Stimulated activated CD4-positive, alpha-beta T cell treated with anti-CD3 and anti-CD28 coated beads, Interleukin-15, amount 100 ng/mL, for 24 hours (primary cell): ENCODE measurements around the gene NIPAL1.
"Not testable (repeated sequence)": the region's sequence is repeated elsewhere in the genome, so short reads cannot be mapped to it uniquely, and the experiment has no call there.

Experiments
- DNase-seq: peaks from one replicate; pipeline ENCODE4 v3.0.0-alpha.2; 2020

The NIPAL1 gene

GRCh38 chr4:48016141-48017107 lies at the start of gene NIPAL1, which contains the start of gene CNGA1:
Gene NIPAL1, plus strand, starts transcription at chr4:48016772. Its CDS starts 68 bp downstream, at chr4:48016840.
Gene CNGA1, minus strand, starts transcription at chr4:48016681. Its CDS starts 63,992 bp downstream, at chr4:47952689.
- DNase-seq, result peak; percentile 88

GRCh38 chr4:47968847-47969246 lies 47.7 kb upstream of the NIPAL1 start:
- DNase-seq, result no peak

- DNase-seq, result no peak
Observed at GRCh38 chr4:47972181-47972580, 44.4 kb upstream of the NIPAL1 start.

DNA sequence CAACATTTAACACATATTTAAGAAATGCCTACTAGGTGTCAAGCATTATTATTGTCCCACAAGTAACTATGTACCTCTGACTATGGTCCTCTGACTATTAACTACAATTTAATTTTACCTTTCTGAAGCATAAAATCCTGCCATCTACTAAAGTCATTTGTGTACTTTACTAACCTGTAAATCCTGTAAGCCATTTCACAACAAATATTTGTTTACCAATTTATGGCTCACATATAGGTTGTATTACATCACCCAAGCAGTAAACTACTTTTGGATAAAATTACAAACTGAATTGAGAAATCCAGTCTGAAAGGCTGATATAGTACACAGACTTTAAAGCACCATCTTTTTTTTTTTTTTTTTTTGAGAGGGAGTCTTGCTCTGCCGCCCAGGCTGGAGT lies 43.9 kb upstream of the NIPAL1 start:
- DNase-seq, result no peak

- DNase-seq, result no peak
Observed at GRCh38 chr4:47974566-47974965, 42.0 kb upstream of the NIPAL1 start.

DNA sequence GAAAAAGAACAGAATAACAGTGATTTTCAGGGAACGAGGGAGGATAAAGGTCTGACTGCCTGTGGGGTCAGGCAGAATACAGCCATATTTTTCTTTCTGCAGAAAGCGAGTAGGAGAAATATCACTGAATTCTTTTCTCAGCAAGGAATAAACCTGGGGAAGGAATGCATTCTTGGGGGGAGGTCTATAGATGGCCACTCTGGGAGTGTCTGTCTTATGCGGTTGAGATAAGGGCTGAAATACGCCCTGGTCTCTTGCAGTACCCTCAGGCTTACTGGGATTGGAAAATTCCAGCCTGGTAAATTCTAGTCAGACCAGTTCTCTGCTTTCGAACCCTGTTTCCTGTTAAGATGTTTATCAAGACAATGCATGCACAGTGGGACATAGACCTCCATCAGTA lies 26.4 kb upstream of the NIPAL1 start:
- no peak for DNase-seq

GRCh38 chr4:47992475-47992874 lies 24.1 kb upstream of the NIPAL1 start:
- not testable (repeated sequence) for DNase-seq

DNA sequence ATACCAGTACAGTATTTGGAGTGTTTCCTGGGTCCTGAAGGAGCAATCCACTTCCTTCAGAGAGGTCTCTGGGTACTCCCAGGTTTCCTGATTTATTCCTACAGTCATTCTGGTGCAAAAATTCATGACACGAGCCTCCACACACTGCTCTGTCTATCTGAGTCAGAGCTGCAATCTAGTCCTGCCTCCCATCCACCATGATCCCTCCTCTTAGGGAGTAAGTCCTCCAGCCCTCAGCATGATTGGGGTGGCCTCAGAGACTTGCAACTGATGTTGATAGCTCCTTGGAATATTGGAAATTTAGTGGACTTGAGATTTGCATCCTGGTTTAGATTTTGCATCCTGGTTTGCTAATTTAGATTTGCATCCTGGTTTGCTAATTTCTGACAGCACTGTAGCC lies 20.6 kb upstream of the NIPAL1 start:
- no peak for DNase-seq

DNA sequence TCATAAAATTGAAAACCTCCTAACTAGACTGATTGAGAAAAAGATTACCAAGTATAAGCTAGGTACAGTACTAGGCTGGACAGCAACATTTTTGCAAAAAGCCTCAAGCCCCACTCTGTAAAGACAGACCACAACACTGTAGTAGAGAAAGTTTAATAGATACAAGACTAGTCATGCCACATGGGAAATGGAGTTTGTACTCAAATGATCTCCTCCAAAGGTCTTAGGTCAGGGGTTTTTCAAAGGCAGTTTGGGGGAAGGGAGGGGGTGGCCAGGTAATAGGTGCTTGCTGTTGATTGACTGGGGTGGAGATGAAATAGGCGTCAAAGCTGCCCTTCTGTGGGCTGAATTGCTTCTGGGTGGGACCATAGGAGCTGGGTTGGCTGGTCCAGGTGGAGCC lies 14.3 kb upstream of the NIPAL1 start:
- DNase-seq, result no peak

GRCh38 chr4:48003568-48003967 lies 13.0 kb upstream of the NIPAL1 start:
- peak; percentile 57 for DNase-seq

- DNase-seq, result no peak
Observed at GRCh38 chr4:48005781-48006180, 10.8 kb upstream of the NIPAL1 start.

DNA sequence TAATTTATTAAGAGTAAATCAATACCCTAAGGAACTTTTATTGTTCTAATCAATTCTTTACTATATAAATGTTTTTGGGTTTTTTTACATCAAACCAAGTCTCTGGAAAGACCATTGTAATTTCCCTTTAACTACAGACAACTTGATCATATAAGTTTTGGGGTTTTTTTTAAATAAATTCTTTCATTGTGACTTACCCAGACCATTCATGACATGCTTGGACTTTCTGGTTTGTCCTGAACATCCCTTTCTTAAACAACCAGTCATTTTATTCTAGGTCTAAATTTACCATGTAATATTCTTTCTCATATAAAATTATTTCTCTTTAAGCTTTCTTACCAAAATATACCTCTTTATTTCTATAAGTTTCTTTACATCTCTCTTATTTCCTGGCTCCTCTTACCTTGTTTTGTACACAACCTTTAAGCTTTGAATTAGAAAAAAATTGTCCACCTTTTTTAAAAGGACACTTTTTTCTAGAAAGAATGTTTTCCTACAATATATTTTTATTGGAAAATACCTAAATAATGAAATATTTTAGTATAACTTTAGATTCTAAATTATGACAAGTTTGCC lies 8.5 kb upstream of the NIPAL1 start:
- DNase-seq, result no peak

DNA sequence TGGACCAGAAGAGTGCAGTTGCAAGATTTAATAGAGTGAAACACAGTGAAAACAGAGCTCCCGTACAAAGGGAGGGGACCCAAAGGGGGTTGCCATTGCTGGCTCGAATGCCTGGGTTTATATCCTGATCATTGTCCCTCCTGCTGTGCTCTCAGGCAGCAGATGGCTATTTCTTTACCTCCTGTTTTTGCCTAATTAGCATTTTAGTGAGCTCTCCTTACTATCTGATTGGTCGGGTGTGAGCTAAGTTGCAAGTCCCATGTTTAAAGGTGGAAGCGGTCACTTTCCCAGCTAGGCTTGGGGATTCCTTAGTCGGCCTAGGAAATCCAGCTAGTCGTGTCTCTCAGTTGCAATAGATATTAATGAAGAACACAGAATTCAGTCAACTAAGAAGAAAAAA lies 5.7 kb upstream of the NIPAL1 start:
- DNase-seq, result not testable (repeated sequence)

DNA sequence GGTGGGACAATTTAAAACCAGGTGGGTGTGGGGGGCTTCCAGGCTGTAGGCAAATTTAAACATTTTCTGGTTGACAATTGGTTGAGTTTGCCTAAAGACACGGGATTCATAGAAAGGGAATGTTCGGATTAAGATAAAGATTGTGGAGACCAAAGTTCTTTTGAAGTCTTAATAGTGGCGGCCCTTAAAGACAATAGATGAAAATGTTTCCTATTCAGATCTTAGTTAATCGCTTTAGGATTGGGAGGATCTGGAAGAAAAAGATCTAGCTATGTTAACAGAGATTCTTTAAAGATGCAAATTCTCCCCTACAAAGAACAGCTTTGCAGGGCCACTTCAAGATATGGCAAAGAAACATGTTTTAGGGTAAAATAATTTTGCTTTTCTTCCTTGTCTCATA lies 4.8 kb upstream of the NIPAL1 start:
- no peak for DNase-seq

GRCh38 chr4:48012824-48013223 lies 3.7 kb upstream of the NIPAL1 start:
- no peak for DNase-seq

GRCh38 chr4:48015216-48015615 lies 1.4 kb upstream of the NIPAL1 start:
- DNase-seq, result no peak

- DNase-seq, result no peak
Observed at GRCh38 chr4:48015678-48016077, 894 bp upstream of the NIPAL1 start.

DNA sequence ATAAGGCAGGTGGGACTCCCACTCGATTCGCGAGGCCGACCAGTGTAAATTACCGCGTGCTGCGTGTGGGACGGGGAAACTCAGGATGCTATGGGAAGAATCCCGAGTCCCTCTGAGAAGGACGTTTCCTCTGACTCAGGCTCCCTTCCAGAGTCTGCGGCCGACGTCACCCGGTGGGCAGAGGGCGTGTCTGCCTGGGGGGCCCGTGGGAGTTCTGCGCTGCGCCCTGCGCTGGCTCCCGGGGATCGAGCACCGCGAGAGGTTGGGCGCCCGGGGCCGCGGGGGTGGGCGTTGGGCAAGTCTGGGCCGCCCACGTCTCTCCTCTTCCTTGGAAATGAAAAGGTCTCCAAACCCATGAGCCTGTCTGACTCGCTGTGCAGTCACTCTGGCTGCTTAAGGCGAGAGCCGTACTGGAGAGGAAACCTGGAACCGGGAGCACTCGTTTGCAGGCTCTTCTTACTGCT lies 568 bp downstream of the NIPAL1 start:
- DNase-seq, result peak; percentile 78

- DNase-seq, result no peak
Observed at GRCh38 chr4:48018112-48018511, 1.5 kb downstream of the NIPAL1 start.

- no peak for DNase-seq
Observed at GRCh38 chr4:48021100-48021499, 4.5 kb downstream of the NIPAL1 start.

- no peak for DNase-seq
Observed at GRCh38 chr4:48022192-48022799, 5.7 kb downstream of the NIPAL1 start.

- DNase-seq, result no peak
Observed at GRCh38 chr4:48024522-48024921, 8.0 kb downstream of the NIPAL1 start.

DNA sequence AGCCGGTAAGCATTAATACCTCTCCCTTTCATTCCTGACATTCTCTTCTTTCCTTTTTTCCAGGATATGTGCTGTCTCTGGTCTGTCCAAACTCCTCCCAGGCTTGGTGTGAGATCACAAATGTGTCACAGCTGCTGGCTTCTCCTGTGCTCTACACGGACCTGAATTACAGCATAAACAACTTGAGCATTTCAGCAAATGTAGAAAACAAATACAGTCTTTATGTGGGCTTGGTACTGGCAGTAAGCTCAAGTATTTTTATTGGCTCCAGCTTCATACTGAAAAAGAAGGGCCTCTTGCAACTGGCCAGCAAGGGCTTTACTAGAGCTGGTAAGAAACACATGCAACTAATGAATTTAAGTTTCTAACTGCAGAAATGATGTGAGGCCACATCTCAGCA lies 8.4 kb downstream of the NIPAL1 start:
- no peak for DNase-seq

- no peak for DNase-seq
Observed at GRCh38 chr4:48027653-48028052, 11.1 kb downstream of the NIPAL1 start.
